HG02884 (cell line): ENCODE data around the gene RAB27B.
"Not testable (repeated sequence)": the region's sequence is repeated elsewhere in the genome, so short reads cannot be mapped to it uniquely, and the experiment has no call there.

Experiments used
- ATAC-seq: cut with Tn5 transposase; IDR thresholded peaks from one replicate; pipeline ENCODE4 v1.9.1; 2021; ENCODE audit warnings: mild to moderate bottlenecking, moderate library complexity; ENCODE audit not compliant: unreplicated experiment

The RAB27B gene

GRCh38 chr18:54813977-54814565, 14.2 kb upstream of the RAB27B start:
- no peak for ATAC-seq

- ATAC-seq: no peak
Observed at GRCh38 chr18:54815086-54815485, 13.2 kb upstream of the RAB27B start.

GRCh38 chr18:54820785-54821275, 7.4 kb upstream of the RAB27B start:
- ATAC-seq: not testable (repeated sequence)

- no peak for ATAC-seq
Observed at GRCh38 chr18:54822872-54823845, 5.1 kb upstream of the RAB27B start.

GRCh38 chr18:54824761-54825160, 3.5 kb upstream of the RAB27B start:
- ATAC-seq: no peak

GRCh38 chr18:54825601-54826344, 2.5 kb upstream of the RAB27B start:
- no peak for ATAC-seq

- ATAC-seq: no peak
Observed at GRCh38 chr18:54828986-54829385, 709 bp downstream of the RAB27B start.

GRCh38 chr18:54829856-54830255, 1.6 kb downstream of the RAB27B start:
- ATAC-seq: no peak

GRCh38 chr18:54830260-54830659, 2.0 kb downstream of the RAB27B start:
- no peak for ATAC-seq

- no peak for ATAC-seq
Observed at GRCh38 chr18:54830866-54831265, 2.6 kb downstream of the RAB27B start.

- ATAC-seq: no peak
Observed at GRCh38 chr18:54835944-54836343, 7.7 kb downstream of the RAB27B start.

GRCh38 chr18:54843314-54843713, 15.0 kb downstream of the RAB27B start:
- no peak for ATAC-seq

- no peak for ATAC-seq
Observed at GRCh38 chr18:54845787-54846186, 17.5 kb downstream of the RAB27B start.

GRCh38 chr18:54848121-54848520, 19.8 kb downstream of the RAB27B start:
- no peak for ATAC-seq

GRCh38 chr18:54849683-54850082, 21.4 kb downstream of the RAB27B start:
- ATAC-seq: no peak

- no peak for ATAC-seq
Observed at GRCh38 chr18:54850598-54850997, 22.3 kb downstream of the RAB27B start.

- no peak for ATAC-seq
Observed at GRCh38 chr18:54852780-54853675, 24.8 kb downstream of the RAB27B start.

GRCh38 chr18:54855050-54855449, 26.8 kb downstream of the RAB27B start:
- ATAC-seq: not testable (repeated sequence)

- no peak for ATAC-seq
Observed at GRCh38 chr18:54856105-54856646, 27.9 kb downstream of the RAB27B start.

GRCh38 chr18:54857499-54857898, 29.2 kb downstream of the RAB27B start:
- ATAC-seq: no peak
